Immature natural killer cell (primary cell): Measurements from ENCODE around the gene PCDHA12. TPM values are rescaled to one million over a fixed set of nuclear protein-coding genes. Genes with fewer than 3 reads are reported as not detected.

ENCODE experiments used
- polyA plus RNA-seq, 3 donors: library from polyadenylated mRNA; unstranded; fragments of 300-500 nt; fragmentation: Illumina TruSeq; gene quantifications; one replicate each; pipeline ENCODE4 v1.2.3, GENCODE V29; 2021

Gene PCDHA12
- polyA plus RNA-seq, 3 donors from 2014 or later = not detected

Other genes starting within 250 kb of the PCDHA12 start
- gene CD14, start 242.1 kb upstream of the PCDHA12 start, polyA plus RNA-seq = 1 to 10 TPM; 3.6 to 5.7 (median 5.3) TPM
- gene TMCO6, start 235.9 kb upstream of the PCDHA12 start, polyA plus RNA-seq = 10 to 100 TPM in 1 of 3 donors, 1 to 10 TPM in 2; 7.6 to 11.0 (median 8.3) TPM
- 100 to 1,000 TPM; 135 to 252 (median 163) TPM for gene NDUFA2, start 227.7 kb upstream of the PCDHA12 start, polyA plus RNA-seq
- gene IK, start 227.5 kb upstream of the PCDHA12 start, polyA plus RNA-seq = 100 to 1,000 TPM; 117 to 178 (median 120) TPM
- gene WDR55, start 210.4 kb upstream of the PCDHA12 start, polyA plus RNA-seq = 10 to 100 TPM; 11.0 to 20.2 (median 13.6) TPM
- not detected for gene DND1, start 201.7 kb upstream of the PCDHA12 start, polyA plus RNA-seq
- 10 to 100 TPM; 52.0 to 90.7 (median 79.5) TPM for gene HARS1, start 183.9 kb upstream of the PCDHA12 start, polyA plus RNA-seq
- 10 to 100 TPM; 13.2 to 37.7 (median 27.0) TPM for gene HARS2, start 183.9 kb upstream of the PCDHA12 start, polyA plus RNA-seq
- 10 to 100 TPM; 76.7 to 83.7 (median 78.3) TPM for gene ZMAT2, start 174.9 kb upstream of the PCDHA12 start, polyA plus RNA-seq
- gene PCDHA1, start 89.2 kb upstream of the PCDHA12 start, polyA plus RNA-seq = not detected
- not detected for gene PCDHA2, start 80.5 kb upstream of the PCDHA12 start, polyA plus RNA-seq
- gene PCDHA3, start 74.3 kb upstream of the PCDHA12 start, polyA plus RNA-seq = not detected
- gene PCDHA4, start 68.2 kb upstream of the PCDHA12 start, polyA plus RNA-seq = not detected
- gene PCDHA5, start 53.7 kb upstream of the PCDHA12 start, polyA plus RNA-seq = not detected
- gene PCDHA6, start 47.3 kb upstream of the PCDHA12 start, polyA plus RNA-seq = not detected
- gene PCDHA7, start 41.0 kb upstream of the PCDHA12 start, polyA plus RNA-seq = not detected
- not detected for gene PCDHA8, start 34.1 kb upstream of the PCDHA12 start, polyA plus RNA-seq
- not detected for gene PCDHA9, start 26.9 kb upstream of the PCDHA12 start, polyA plus RNA-seq
- not detected for gene PCDHA10, start 19.4 kb upstream of the PCDHA12 start, polyA plus RNA-seq
- gene PCDHA11, start 6.4 kb upstream of the PCDHA12 start, polyA plus RNA-seq = not detected
- gene PCDHA13, start 6.8 kb downstream of the PCDHA12 start, polyA plus RNA-seq = not detected
- gene PCDHAC1, start 51.0 kb downstream of the PCDHA12 start, polyA plus RNA-seq = not detected
- gene PCDHAC2, start 91.2 kb downstream of the PCDHA12 start, polyA plus RNA-seq = not detected
- not detected for gene PCDHB1, start 176.1 kb downstream of the PCDHA12 start, polyA plus RNA-seq
- gene PCDHB2, start 219.3 kb downstream of the PCDHA12 start, polyA plus RNA-seq = not detected
- gene PCDHB3, start 225.2 kb downstream of the PCDHA12 start, polyA plus RNA-seq = not detected
- not detected for gene PCDHB4, start 246.5 kb downstream of the PCDHA12 start, polyA plus RNA-seq